ENCODE data around the gene RLF.

The RLF gene

GRCh38 chr1:40161125-40161887 is at the start of gene RLF:
Gene RLF (plus strand): TSS chr1:40161387. CDS start chr1:40161400, 13 bp downstream.
- peaks cover 2% of the 10 kb centered on the region for H3K36me3 ChIP-seq (replicated peaks)
- in situ Hi-C loops (cut with HindIII; ENCODE audit: low pct_ligation_motif_present, low sequenced_read_pairs) = no loop called here
- peak within 1 kb of the TSS; percentile 91 for H3K4me3 ChIP-seq (ENCODE audit: low read depth, low read length)

GRCh38 chr1:40114400-40114799 is 46.8 kb upstream of the RLF start:
- no peak overlapping the region for H3K27ac ChIP-seq
- H3K27me3 ChIP-seq (replicated peaks) = no peaks in the 10 kb centered on the region
- no peak for TF ChIP-seq CTCF (IDR thresholded peaks at IDR 0.05; ENCODE audit: low read depth, low read length, missing control alignments)
- DNase-seq = no peak
- no peaks in the 10 kb centered on the region for H3K36me3 ChIP-seq (replicated peaks)
- no peak overlapping the region for H3K4me3 ChIP-seq (ENCODE audit: low read depth, low read length)
- in situ Hi-C loops (cut with HindIII; ENCODE audit: low pct_ligation_motif_present, low sequenced_read_pairs) = no loop called here

More at GRCh38 chr1:40161125-40161887, at the start of gene RLF:
- Histone ChIP-seq H3K27ac (peak within 1 kb of the TSS; percentile 98), H3K27me3 (replicated peaks) (no peaks in the 10 kb centered on the region)
- DNase-seq = peak; percentile 92
- TF ChIP-seq CTCF (IDR thresholded peaks at IDR 0.05; ENCODE audit: low read depth, low read length, missing control alignments) = no peak

GRCh38 chr1:40120128-40120527 is 41.1 kb upstream of the RLF start:
- no peak overlapping the region for H3K4me3 ChIP-seq (ENCODE audit: low read depth, low read length)
- H3K36me3 ChIP-seq (replicated peaks) = no peaks in the 10 kb centered on the region
- no peaks in the 10 kb centered on the region for H3K27me3 ChIP-seq (replicated peaks)
- in situ Hi-C loops (cut with HindIII; ENCODE audit: low pct_ligation_motif_present, low sequenced_read_pairs) = no loop called here
- no peak for DNase-seq
- no peak for TF ChIP-seq CTCF (IDR thresholded peaks at IDR 0.05; ENCODE audit: low read depth, low read length, missing control alignments)
- H3K27ac ChIP-seq = no peak overlapping the region

- in situ Hi-C loops (cut with HindIII; ENCODE audit: low pct_ligation_motif_present, low sequenced_read_pairs) = no loop called here
- no peak for TF ChIP-seq CTCF (IDR thresholded peaks at IDR 0.05; ENCODE audit: low read depth, low read length, missing control alignments)
- Histone ChIP-seq H3K27me3 (replicated peaks) (no peaks in the 10 kb centered on the region), H3K4me3 (ENCODE audit: low read depth, low read length) (no peak overlapping the region), H3K27ac (no peak overlapping the region), H3K36me3 (replicated peaks) (no peaks in the 10 kb centered on the region)
- no peak for DNase-seq
These were observed 38.3 kb upstream of the RLF start for GRCh38 chr1:40122855-40123254.

- no peak for TF ChIP-seq CTCF (IDR thresholded peaks at IDR 0.05; ENCODE audit: low read depth, low read length, missing control alignments)
- Histone ChIP-seq H3K27ac (no peak overlapping the region), H3K4me3 (ENCODE audit: low read depth, low read length) (no peak overlapping the region), H3K36me3 (replicated peaks) (no peaks in the 10 kb centered on the region), H3K27me3 (replicated peaks) (peaks cover 3% of the 10 kb centered on the region)
- no peak for DNase-seq
- in situ Hi-C loops (cut with HindIII; ENCODE audit: low pct_ligation_motif_present, low sequenced_read_pairs) = no loop called here
These were observed 30.3 kb upstream of the RLF start for GRCh38 chr1:40130892-40131291.

All from brain microvascular endothelial cell (primary cell).